Measurements from ENCODE around the gene KMT2D. TPM values are rescaled to one million over a fixed set of nuclear protein-coding genes. Genes with fewer than 3 reads are reported as not detected.

KMT2D gene
- total and polyA plus RNA-seq, 3 donors from 2014 or later, result 67.1 to 169 (median 148) TPM

GRCh38 chr12:49059299-49060171 lies 1.1 kb downstream of the KMT2D start:
- H3K4me1 ChIP-seq, result peaks cover 43% of the 10 kb centered on the region
- H3K9me3 ChIP-seq, result no peaks in the 10 kb centered on the region
- no peak for TF ChIP-seq POLR2A (IDR thresholded peaks at IDR 0.05)
- TF ChIP-seq CTCF (IDR thresholded peaks at IDR 0.05), result no peak
- peak; percentile 34 for DNase-seq
- intact Hi-C loops (cut with DNase I; ENCODE audit: low total_unique reads), result no loop called here
- H3K27me3 ChIP-seq, result no peaks in the 10 kb centered on the region
- H3K36me3 ChIP-seq (ENCODE audit: low read depth, missing control alignments), result no peaks in the 10 kb centered on the region
- 0% methylated on average over 18 to 31 of the region's 70 CpGs for WGBS, 2 donors
- peak overlapping the region; percentile 96 to 98 for H3K27ac ChIP-seq
- peak overlapping the region; percentile 92 to 100 for H3K4me3 ChIP-seq

GRCh38 chr12:49059045-49059298 lies 1.6 kb downstream of the KMT2D start:
- TF ChIP-seq POLR2A (IDR thresholded peaks at IDR 0.05) (no peak), CTCF (IDR thresholded peaks at IDR 0.05) (no peak)
- H3K4me3 ChIP-seq, result peak overlapping the region; percentile 92 to 100
- intact Hi-C loops (cut with DNase I; ENCODE audit: low total_unique reads), result no loop called here
- H3K9me3 ChIP-seq, result no peaks in the 10 kb centered on the region
- H3K4me1 ChIP-seq, result peaks cover 43% of the 10 kb centered on the region
- DNase-seq, result peak; percentile 22
- WGBS, 2 donors, result 0% methylated on average over 1 of the region's 1 CpG
- H3K27ac ChIP-seq, result peak overlapping the region; percentile 96 to 98
- H3K36me3 ChIP-seq (ENCODE audit: low read depth, missing control alignments), result no peaks in the 10 kb centered on the region
- H3K27me3 ChIP-seq, result no peaks in the 10 kb centered on the region

GRCh38 chr12:49058366-49059044 lies 2.1 kb downstream of the KMT2D start:
- H3K27me3 ChIP-seq, result no peaks in the 10 kb centered on the region
- H3K36me3 ChIP-seq (ENCODE audit: low read depth, missing control alignments), result no peaks in the 10 kb centered on the region
- no peak for TF ChIP-seq POLR2A (IDR thresholded peaks at IDR 0.05)
- no peak for TF ChIP-seq CTCF (IDR thresholded peaks at IDR 0.05)
- H3K4me3 ChIP-seq, result peak overlapping the region; percentile 92 to 100
- peak overlapping the region; percentile 96 to 98 for H3K27ac ChIP-seq
- H3K4me1 ChIP-seq, result peaks cover 39% of the 10 kb centered on the region
- no peaks in the 10 kb centered on the region for H3K9me3 ChIP-seq
- no peak for DNase-seq
- 1 to 6% methylated on average over 3 to 5 of the region's 5 CpGs for WGBS, 2 donors
- intact Hi-C loops (cut with DNase I; ENCODE audit: low total_unique reads), result no loop called here

- Histone ChIP-seq H3K36me3 (ENCODE audit: low read depth, missing control alignments) (no peaks in the 10 kb centered on the region), H3K4me3 (peak overlapping the region; percentile 92 to 100), H3K9me3 (no peaks in the 10 kb centered on the region), H3K27ac (peak overlapping the region in 1 of 2 donors; percentile 36), H3K27me3 (no peaks in the 10 kb centered on the region), H3K4me1 (peaks cover 39% of the 10 kb centered on the region)
- TF ChIP-seq CTCF (IDR thresholded peaks at IDR 0.05), result no peak
- TF ChIP-seq POLR2A (IDR thresholded peaks at IDR 0.05), result no peak
- no peak for DNase-seq
- WGBS, 2 donors, result 12 to 18% methylated on average over 4 of the region's 4 CpGs
- intact Hi-C loops (cut with DNase I; ENCODE audit: low total_unique reads), result no loop called here
Measured at GRCh38 chr12:49057888-49058287, 2.7 kb downstream of the KMT2D start.

All from testis (tissue), 3 donors.